Mammary epithelial cell (primary cell): ENCODE data around the gene FOSB.

ENCODE experiments used
- CTCF ChIP-seq, 2 donors: IDR thresholded peaks in 1 of 2; conservative IDR thresholded peaks in 1 of 2; 2 replicates each; pipeline ENCODE4 v1.5.1; 2011 to 2012; ENCODE audit warnings: inconsistent platforms in 2 of 2, low read length in 2 of 2, mild to moderate bottlenecking in 2 of 2, control low read depth in 1 of 2, low read depth in 1 of 2; ENCODE audit not compliant: insufficient read depth in 1 of 2; ENCODE audit errors: extremely low read depth in 1 of 2
- EZH2 ChIP-seq: IDR thresholded peaks from 2 replicates; pipeline ENCODE4 v1.6.1; 2012; ENCODE audit warnings: low read length, inconsistent platforms, borderline replicate concordance

GRCh38 chr19:45450012-45450333 is 17.8 kb upstream of the FOSB start:
- no peak for TF ChIP-seq CTCF (conservative IDR thresholded peaks at IDR 0.05 in 1 of 2, IDR thresholded peaks at IDR 0.05 in 1 of 2; ENCODE audit: extremely low read depth in 1 of 2, insufficient read depth in 1 of 2, low read depth in 1 of 2, low read length in 2 of 2)
- no peak for TF ChIP-seq EZH2
